GM23338 (cell line): ENCODE measurements around the gene KRTAP1-4. TPM values are rescaled to one million over a fixed set of nuclear protein-coding genes. Genes with fewer than 3 reads are reported as not detected.

Experiments
- ATAC-seq: fragments of 200-7000 bp; cut with Tn5 transposase; 3 replicates; pipeline ENCODE4 v1.9.1; 2020
- DNase-seq: peaks from one replicate; pipeline ENCODE4 v3.0.0-alpha.2; 2015; ENCODE audit warnings: low spot score
- H2AFZ ChIP-seq: fragments of 200-600 bp; sonication (generic); 2 replicates; pipeline ENCODE4 v1.8.0; 2016; ENCODE audit warnings: antibody characterized with exemption, mild to moderate bottlenecking, moderate library complexity
- H3F3A ChIP-seq: fragments of 200-600 bp; sonication (generic); replicated peaks from 2 replicates; pipeline ENCODE4 v1.8.0; 2017; ENCODE audit warnings: antibody characterized with exemption, mixed run types, low read depth
- H3K27ac ChIP-seq: fragments of 200-600 bp; sonication (generic); 2 replicates; pipeline ENCODE4 v1.6.1; 2016; ENCODE audit warnings: low read depth
- H3K27me3 ChIP-seq: fragments of 200-600 bp; sonication (generic); 2 replicates; pipeline ENCODE4 v1.8.0; 2016; ENCODE audit warnings: mild to moderate bottlenecking, mixed run types, moderate library complexity; ENCODE audit not compliant: insufficient read depth
- H3K36me3 ChIP-seq: fragments of 200-600 bp; sonication (generic); 2 replicates; pipeline ENCODE4 v1.8.0; 2016; ENCODE audit warnings: mild to moderate bottlenecking; ENCODE audit not compliant: insufficient read depth
- H3K4me1 ChIP-seq: fragments of 200-600 bp; sonication (generic); 2 replicates; pipeline ENCODE4 v1.8.0; 2016; ENCODE audit warnings: mild to moderate bottlenecking, moderate library complexity; ENCODE audit not compliant: insufficient read depth
- H3K4me2 ChIP-seq: fragments of 200-600 bp; sonication (generic); 2 replicates; pipeline ENCODE4 v1.7.1; 2017; ENCODE audit warnings: mixed run types
- H3K4me3 ChIP-seq: fragments of 200-600 bp; sonication (generic); 2 replicates; pipeline ENCODE4 v1.6.1; 2016; ENCODE audit warnings: mixed run types
- H3K79me2 ChIP-seq: fragments of 200-600 bp; sonication (generic); replicated peaks from 2 replicates; pipeline ENCODE4 v1.8.0; 2017; ENCODE audit warnings: mild to moderate bottlenecking; ENCODE audit not compliant: insufficient read depth
- H3K9me2 ChIP-seq: fragments of 200-600 bp; sonication (generic); 2 replicates; pipeline ENCODE4 v1.8.0; 2017; ENCODE audit not compliant: insufficient read depth
- H4K20me1 ChIP-seq: fragments of 200-600 bp; sonication (generic); replicated peaks from 2 replicates; pipeline ENCODE4 v1.8.0; 2017; ENCODE audit warnings: mild to moderate bottlenecking; ENCODE audit not compliant: insufficient read depth
- H3K27ac Mint-ChIP-seq: 2 replicates; pipeline ENCODE4 v1.8.0; 2020; ENCODE audit warnings: inconsistent platforms, mild to moderate bottlenecking, moderate library complexity, mixed read lengths
- H3K27me3 Mint-ChIP-seq: 3 replicates; pipeline ENCODE4 v1.8.0; 2022; ENCODE audit warnings: low read depth, mild to moderate bottlenecking, moderate library complexity, mixed read lengths, inconsistent platforms; ENCODE audit not compliant: insufficient read depth, poor library complexity
- H3K36me3 Mint-ChIP-seq: 3 replicates; pipeline ENCODE4 v1.8.0; 2021; ENCODE audit warnings: low read depth, mild to moderate bottlenecking, inconsistent platforms, moderate library complexity, mixed read lengths
- H3K4me1 Mint-ChIP-seq: 3 replicates; pipeline ENCODE4 v1.8.0; 2020; ENCODE audit warnings: mild to moderate bottlenecking, inconsistent platforms, mixed read lengths
- H3K4me3 Mint-ChIP-seq: 3 replicates; pipeline ENCODE4 v1.8.0; 2021; ENCODE audit warnings: moderate library complexity, mild to moderate bottlenecking, inconsistent platforms, mixed read lengths
- H3K9me3 Mint-ChIP-seq: 3 replicates; pipeline ENCODE4 v1.8.0; 2020; ENCODE audit warnings: moderate library complexity, mild to moderate bottlenecking, inconsistent platforms, mixed read lengths
- CREB1 ChIP-seq: fragments of 250-450 bp; sonication (Bioruptor Pico); IDR thresholded peaks from 2 replicates; pipeline ENCODE4 v1.5.0; 2020; ENCODE audit warnings: low read depth, mild to moderate bottlenecking, moderate library complexity
- CTCF ChIP-seq, 2 experiments: fragments of 200-600 bp in 1 of 2; sonication (generic) in 1 of 2; conservative IDR thresholded peaks; 2 replicates each; pipeline versions ENCODE4 v1.5.1 to v1.6.1; 2016 to 2017; ENCODE audit warnings: antibody characterized with exemption in 2 of 2, low read depth in 2 of 2, mild to moderate bottlenecking in 2 of 2, moderate library complexity in 1 of 2
- ETS1 ChIP-seq: IDR thresholded peaks from 2 replicates; pipeline ENCODE4 v1.6.1; 2016; ENCODE audit warnings: antibody characterized with exemption
- EZH2phosphoT487 ChIP-seq: fragments of 200-600 bp; sonication (generic); IDR thresholded peaks from one replicate; pipeline ENCODE4 v1.8.1; 2018; ENCODE audit warnings: antibody characterized with exemption; ENCODE audit not compliant: unreplicated experiment
- NANOG ChIP-seq: IDR thresholded peaks from 2 replicates; pipeline ENCODE4 v1.6.1; 2016; ENCODE audit warnings: antibody characterized with exemption, borderline replicate concordance
- STAT1 ChIP-seq: IDR thresholded peaks from one replicate; pipeline ENCODE4 v1.6.1; 2016; ENCODE audit warnings: antibody characterized with exemption; ENCODE audit not compliant: unreplicated experiment
- ZNF114 ChIP-seq: fragments of 250-450 bp; sonication (Bioruptor Pico); IDR thresholded peaks from 2 replicates; pipeline ENCODE4 v1.5.0; 2020; ENCODE audit warnings: mild to moderate bottlenecking, moderate library complexity
- ZNF331 ChIP-seq: fragments of 250-450 bp; sonication (Bioruptor Pico); IDR thresholded peaks from 2 replicates; pipeline ENCODE4 v1.5.0; 2020; ENCODE audit warnings: low read depth, mild to moderate bottlenecking, moderate library complexity
- ZNF462 ChIP-seq: fragments of 250-450 bp; sonication (Bioruptor Pico); IDR thresholded peaks from 2 replicates; pipeline ENCODE4 v1.5.0; 2020; ENCODE audit warnings: mild to moderate bottlenecking, moderate library complexity
- polyA plus RNA-seq: library from polyadenylated mRNA; unstranded; fragments of >200 nt; fragmentation: Nextera tagmentation; extraction: Ambion mirVana; gene quantifications from 2 replicates; pipeline ENCODE4 v1.2.1, GENCODE V29; 2016
- total RNA-seq: library from RNA; depleted of rRNA; stranded (reverse); fragments of >200 nt; shearing (Covaris generic); gene quantifications from 2 replicates; pipeline ENCODE4 v1.2.3, GENCODE V29; 2014

KRTAP1-4 gene
- total and polyA plus RNA-seq, 2 experiments from 2014 or later: not detected

GRCh38 chr17:41063449-41063848, 33.5 kb upstream of the KRTAP1-4 start:
- 0 out of 2 replicates have a peak, but pooled peaks cover 6% of the 10 kb centered on the region for H3K4me1 ChIP-seq
- Mint-ChIP-seq H3K4me3 (no peak overlapping the region), H3K27me3 (no peaks in the 10 kb centered on the region), H3K9me3 (no peaks in the 10 kb centered on the region), H3K27ac (no peak overlapping the region), H3K36me3 (no peaks in the 10 kb centered on the region), H3K4me1 (peaks cover 4% of the 10 kb centered on the region)
- H3K4me2 ChIP-seq: no peak overlapping the region
- H3K27ac ChIP-seq: no peak overlapping the region
- no peaks in the 10 kb centered on the region for H3K36me3 ChIP-seq
- no peaks in the 10 kb centered on the region for H3K79me2 ChIP-seq
- ATAC-seq: no peak
- no peak overlapping the region for H2AFZ ChIP-seq
- no peaks in the 10 kb centered on the region; the same call in none of the 2 replicates for H3K9me2 ChIP-seq
- H3K4me3 ChIP-seq: no peak overlapping the region
- DNase-seq: no peak
- H3K27me3 ChIP-seq: no peaks in the 10 kb centered on the region
- no peaks in the 10 kb centered on the region for H3F3A ChIP-seq
- no peaks in the 10 kb centered on the region for H4K20me1 ChIP-seq
- TF ChIP-seq NANOG (no peak), STAT1 (no peak), ZNF114 (no peak), EZH2phosphoT487 (no peak), ZNF331 (CRISPR knock-in tag) (no peak), CTCF (conservative IDR thresholded peaks at IDR 0.05; ENCODE audit: low read depth in 2 of 2) (no peak)

- 0 out of 2 replicates have a peak, but pooled peaks cover 6% of the 10 kb centered on the region for H3K4me1 ChIP-seq
- no peaks in the 10 kb centered on the region for H3K27me3 Mint-ChIP-seq
- H3K4me3 ChIP-seq: no peak overlapping the region
- no peaks in the 10 kb centered on the region for H3K27me3 ChIP-seq
- H3K27ac ChIP-seq: no peak overlapping the region
- no peak overlapping the region for H2AFZ ChIP-seq
- H4K20me1 ChIP-seq: no peaks in the 10 kb centered on the region
- H3K79me2 ChIP-seq: no peaks in the 10 kb centered on the region
- H3K4me1 Mint-ChIP-seq: peaks cover 4% of the 10 kb centered on the region
- no peak for DNase-seq
- no peaks in the 10 kb centered on the region; the same call in 1 of the 2 replicates for H3K9me2 ChIP-seq
- no peak overlapping the region for H3K4me2 ChIP-seq
- no peaks in the 10 kb centered on the region for H3K36me3 ChIP-seq
- H3K4me3 Mint-ChIP-seq: no peak overlapping the region
- no peak for ATAC-seq
- H3K27ac Mint-ChIP-seq: no peak overlapping the region
- no peaks in the 10 kb centered on the region for H3F3A ChIP-seq
- 0 out of 3 replicates have a peak, but pooled peaks cover 3% of the 10 kb centered on the region for H3K9me3 Mint-ChIP-seq
- H3K36me3 Mint-ChIP-seq: no peaks in the 10 kb centered on the region
- TF ChIP-seq ZNF114: no peak
- TF ChIP-seq ETS1: no peak
- TF ChIP-seq NANOG: no peak
- no peak for TF ChIP-seq ZNF462
- TF ChIP-seq ZNF331 (CRISPR knock-in tag): no peak
- no peak for TF ChIP-seq CREB1
- no peak for TF ChIP-seq EZH2phosphoT487
These were observed 32.0 kb upstream of the KRTAP1-4 start for GRCh38 chr17:41061964-41062363.
